Natural killer cell (primary cell): ENCODE data around the gene UBXN1. TPM values are rescaled to one million over a fixed set of nuclear protein-coding genes. Genes with fewer than 3 reads are reported as not detected.

Source experiments
- ATAC-seq, 3 donors: fragments of 150-1000 bp in 2 of 3; fragments of 200-7000 bp in 1 of 3; cut with Tn5 transposase; 1 replicate in 1 of 3; 2 replicates in 2 of 3; pipeline ENCODE4 v1.10.0; 2021; ENCODE audit warnings: mild to moderate bottlenecking in 2 of 3, moderate library complexity in 2 of 3
- DNase-seq, 2 donors: peaks; one replicate each; pipeline versions ENCODE4 v3.0.0 to v3.0.0-alpha.2; 2013 to 2021; ENCODE audit warnings: mixed read lengths in 1 of 2
- H3K27ac ChIP-seq: one replicate; pipeline ENCODE4 v1.5.1; 2013; ENCODE audit warnings: mild to moderate bottlenecking, low read length
- H3K27me3 ChIP-seq: one replicate; pipeline ENCODE4 v1.6.1; 2013; ENCODE audit warnings: low read length; ENCODE audit not compliant: control insufficient read depth, insufficient read depth
- H3K36me3 ChIP-seq: one replicate; pipeline ENCODE4 v1.6.1; 2013; ENCODE audit warnings: low read length; ENCODE audit not compliant: control insufficient read depth, insufficient read depth
- H3K4me1 ChIP-seq: one replicate; pipeline ENCODE4 v1.6.1; 2013; ENCODE audit warnings: low read length; ENCODE audit not compliant: control insufficient read depth, insufficient read depth
- H3K4me3 ChIP-seq: one replicate; pipeline ENCODE4 v1.5.1; 2013; ENCODE audit warnings: low read length
- H3K9me3 ChIP-seq: one replicate; pipeline ENCODE4 v1.6.1; 2013; ENCODE audit warnings: low read length; ENCODE audit not compliant: control insufficient read depth, insufficient read depth
- H3K27ac Mint-ChIP-seq, 2 donors: one replicate each; pipeline ENCODE4 v1.8.0; 2022; ENCODE audit warnings: mild to moderate bottlenecking in 2 of 2, mixed read lengths in 2 of 2, moderate library complexity in 1 of 2
- H3K27me3 Mint-ChIP-seq, 2 donors: one replicate each; pipeline ENCODE4 v1.8.0; 2022; ENCODE audit warnings: low read depth in 2 of 2, mixed read lengths in 2 of 2
- H3K36me3 Mint-ChIP-seq: one replicate; pipeline ENCODE4 v1.8.0; 2022; ENCODE audit warnings: mixed read lengths
- H3K4me1 Mint-ChIP-seq, 2 donors: one replicate each; pipeline ENCODE4 v1.8.0; 2022; ENCODE audit warnings: mixed read lengths in 2 of 2
- H3K4me3 Mint-ChIP-seq: one replicate; pipeline ENCODE4 v1.8.0; 2022; ENCODE audit warnings: mild to moderate bottlenecking, moderate library complexity, mixed read lengths
- H3K9me3 Mint-ChIP-seq, 2 donors: one replicate each; pipeline ENCODE4 v1.8.0; 2022; ENCODE audit warnings: mixed read lengths in 2 of 2
- CTCF ChIP-seq: fragments of 200-600 bp; IDR thresholded peaks from one replicate; pipeline ENCODE4 v1.8.0; 2022; ENCODE audit warnings: antibody characterized with exemption
- WGBS: methylation state at CpG from one replicate; pipeline ENCODE4 v1.1.7; 2013; ENCODE audit warnings: missing lambda C conversion rate; ENCODE audit not compliant: insufficient coverage; 5-methylcytosine and 5-hydroxymethylcytosine counted together
- intact Hi-C: fragments of 100-400 bp; cut with micrococcal nuclease; formaldehyde crosslinking; loops from one replicate; pipeline ENCODE4 v1.14.2; 2022
- total RNA-seq, 4 donors: library from RNA; stranded (reverse); fragments of 120-200 nt in 1 of 4; gene quantifications; one replicate each; pipeline versions ENCODE4 v1.2.3 to v1.2.4, GENCODE V29; 2013 to 2022

UBXN1 gene
- total RNA-seq, 3 donors from 2014 or later (not counting 1 experiment from before 2014, with no cell fraction given) = 179 to 238 (median 238) TPM

- peaks cover 26 to 27% of the 10 kb centered on the region in 2 donors for H3K4me1 Mint-ChIP-seq
- H3K9me3 Mint-ChIP-seq = no peaks in the 10 kb centered on the region
- Histone ChIP-seq H3K27ac (no peak overlapping the region), H3K4me1 (peaks cover 3% of the 10 kb centered on the region), H3K9me3 (no peaks in the 10 kb centered on the region), H3K4me3 (no peak overlapping the region), H3K36me3 (peaks cover 94% of the 10 kb centered on the region), H3K27me3 (no peaks in the 10 kb centered on the region)
- H3K27me3 Mint-ChIP-seq = no peaks in the 10 kb centered on the region
- 67% methylated on average over 2 of the region's 2 CpGs for WGBS
- peak overlapping the region in 1 of 2 donors; percentile 15 for H3K27ac Mint-ChIP-seq
- no peak for TF ChIP-seq CTCF
- H3K4me3 Mint-ChIP-seq = no peak overlapping the region
- intact Hi-C loops = no loop called here
- ATAC-seq (no peak), DNase-seq (no peak)
- H3K36me3 Mint-ChIP-seq = peaks cover 49% of the 10 kb centered on the region
These were observed 40.6 kb upstream of the UBXN1 start for GRCh38 chr11:62719302-62719978.

- 98% methylated on average over 10 of the region's 11 CpGs for WGBS
- H3K9me3 Mint-ChIP-seq = no peaks in the 10 kb centered on the region
- no peaks in the 10 kb centered on the region for H3K27me3 Mint-ChIP-seq
- no peak for DNase-seq
- Histone ChIP-seq H3K4me3 (no peak overlapping the region), H3K9me3 (no peaks in the 10 kb centered on the region), H3K36me3 (peaks cover 82% of the 10 kb centered on the region), H3K27me3 (no peaks in the 10 kb centered on the region), H3K27ac (no peak overlapping the region), H3K4me1 (no peaks in the 10 kb centered on the region)
- H3K36me3 Mint-ChIP-seq = peaks cover 28% of the 10 kb centered on the region
- no peak overlapping the region for H3K4me3 Mint-ChIP-seq
- no peak overlapping the region for H3K27ac Mint-ChIP-seq
- peaks cover 11 to 29% of the 10 kb centered on the region in 2 donors for H3K4me1 Mint-ChIP-seq
- intact Hi-C loops = no loop called here
- TF ChIP-seq CTCF = no peak
- ATAC-seq = no peak
These were observed 37.9 kb upstream of the UBXN1 start for GRCh38 chr11:62716816-62717215.

- ATAC-seq (no peak), DNase-seq (no peak)
- intact Hi-C loops = no loop called here
- Mint-ChIP-seq H3K9me3 (no peaks in the 10 kb centered on the region), H3K27me3 (no peaks in the 10 kb centered on the region), H3K36me3 (peaks cover 22% of the 10 kb centered on the region), H3K4me1 (peaks cover 4 to 29% of the 10 kb centered on the region in 2 donors), H3K27ac (peak overlapping the region in 1 of 2 donors; percentile 72), H3K4me3 (no peak overlapping the region)
- H3K27ac ChIP-seq = no peak overlapping the region
- H3K9me3 ChIP-seq = no peaks in the 10 kb centered on the region
- no peak overlapping the region for H3K4me3 ChIP-seq
- 93% methylated on average over 5 of the region's 5 CpGs for WGBS
- peaks cover 78% of the 10 kb centered on the region for H3K36me3 ChIP-seq
- H3K4me1 ChIP-seq = no peaks in the 10 kb centered on the region
- no peak for TF ChIP-seq CTCF
- no peaks in the 10 kb centered on the region for H3K27me3 ChIP-seq
These were observed 37.3 kb upstream of the UBXN1 start for GRCh38 chr11:62716206-62716605.
